NCI-H2107 (cell line): ENCODE results near the gene ARHGAP44.
"Not testable (repeated sequence)": the region's sequence is repeated elsewhere in the genome, so short reads cannot be mapped to it uniquely, and the experiment has no call there.

ENCODE experiments used
- DNase-seq: peaks from one replicate; lab custom pipeline; 2025; lab: John Stamatoyannopoulos, UW

Gene ARHGAP44

DNA sequence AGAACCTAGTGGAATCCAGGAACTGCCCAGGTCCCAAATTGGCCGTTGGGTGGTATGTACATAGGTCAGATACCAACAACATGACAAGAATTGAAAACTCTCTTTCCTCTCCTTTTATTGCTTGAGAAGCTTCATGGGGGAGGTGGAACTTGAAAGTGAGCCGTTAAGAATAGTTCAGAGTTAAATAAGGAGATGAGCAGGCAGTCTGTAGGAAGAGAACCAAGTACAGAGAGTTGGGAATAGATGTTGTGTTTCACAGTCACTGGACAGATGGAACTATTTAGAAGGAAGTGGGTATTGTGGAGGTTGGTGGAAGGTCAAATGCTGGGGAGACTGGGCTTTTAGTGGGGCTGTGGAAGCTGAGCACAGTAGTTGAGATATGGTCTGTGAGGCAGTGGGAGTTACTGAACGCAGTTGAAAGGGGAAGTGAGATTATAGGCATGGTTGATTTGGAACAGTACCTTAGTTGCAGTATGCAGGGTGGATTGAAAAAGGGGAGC, 26.4 kb downstream of the ARHGAP44 start:
- DNase-seq = no peak

DNA sequence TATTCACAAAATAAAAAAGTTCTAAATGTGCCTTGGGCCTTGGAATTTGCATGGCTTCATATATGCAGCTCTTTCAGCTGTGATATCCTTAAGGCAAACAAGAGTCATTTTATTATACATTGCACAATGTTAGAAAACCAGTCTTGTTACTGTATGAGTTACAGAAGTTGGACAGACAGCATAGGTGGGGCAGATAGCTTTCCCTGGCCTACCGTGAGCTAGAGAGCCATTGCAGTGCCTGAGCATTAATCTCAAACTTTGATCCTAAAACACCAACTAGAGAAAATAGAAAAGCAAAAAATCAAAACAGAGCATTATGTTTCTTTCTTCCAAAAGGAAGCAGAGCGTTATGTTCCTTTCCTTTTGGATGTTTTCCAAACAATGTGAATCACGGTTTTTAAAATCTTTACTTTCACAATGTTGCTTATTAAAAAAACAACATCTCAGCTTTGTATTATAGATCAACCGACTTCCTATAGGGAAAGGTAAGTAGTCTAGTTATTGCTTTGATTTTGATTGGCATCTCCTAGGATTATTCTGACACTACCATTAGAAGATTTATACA, 32.2 kb downstream of the ARHGAP44 start:
- DNase-seq = no peak

DNA sequence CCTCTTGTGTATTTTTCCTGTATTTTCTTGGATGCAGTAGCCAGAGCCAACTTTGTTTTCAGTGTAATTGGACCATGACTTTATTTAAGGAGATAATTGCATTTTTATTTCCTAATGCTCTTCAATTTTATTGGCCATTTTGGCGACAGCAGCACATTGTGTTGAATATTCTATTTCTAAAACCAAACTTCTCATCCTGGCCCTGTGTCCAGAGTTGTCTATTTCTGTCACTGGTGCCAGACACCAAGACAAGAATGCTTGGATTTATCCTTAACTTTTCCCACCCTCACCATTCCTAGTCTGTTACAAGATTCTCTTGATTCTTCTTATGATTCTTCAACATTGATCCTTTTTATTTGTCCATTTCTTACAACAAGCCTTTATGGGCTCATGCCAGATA, 37.1 kb downstream of the ARHGAP44 start:
- DNase-seq = no peak

DNA sequence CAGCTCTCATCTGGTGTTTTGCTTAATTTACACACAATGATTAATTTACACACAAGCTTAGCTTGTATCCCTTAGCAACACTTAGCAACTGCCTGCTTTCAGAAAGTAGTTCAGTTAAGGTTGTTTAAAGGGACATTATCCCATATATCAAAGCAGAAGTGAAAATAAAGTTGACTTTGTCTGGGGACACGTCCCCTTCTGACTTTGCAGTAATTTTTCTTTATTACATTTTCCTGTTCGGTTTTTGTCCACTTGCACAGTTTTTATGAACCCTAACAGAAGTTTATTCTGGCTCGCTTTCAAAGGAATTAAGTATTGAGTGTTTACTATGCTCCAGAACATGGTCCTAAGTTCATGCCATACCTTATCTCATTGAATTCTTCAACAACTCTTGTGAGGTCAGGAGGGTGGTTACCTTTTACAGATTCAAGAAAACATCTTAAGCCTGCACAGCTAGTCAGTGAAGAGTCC, 41.5 kb downstream of the ARHGAP44 start:
- no peak for DNase-seq

DNA sequence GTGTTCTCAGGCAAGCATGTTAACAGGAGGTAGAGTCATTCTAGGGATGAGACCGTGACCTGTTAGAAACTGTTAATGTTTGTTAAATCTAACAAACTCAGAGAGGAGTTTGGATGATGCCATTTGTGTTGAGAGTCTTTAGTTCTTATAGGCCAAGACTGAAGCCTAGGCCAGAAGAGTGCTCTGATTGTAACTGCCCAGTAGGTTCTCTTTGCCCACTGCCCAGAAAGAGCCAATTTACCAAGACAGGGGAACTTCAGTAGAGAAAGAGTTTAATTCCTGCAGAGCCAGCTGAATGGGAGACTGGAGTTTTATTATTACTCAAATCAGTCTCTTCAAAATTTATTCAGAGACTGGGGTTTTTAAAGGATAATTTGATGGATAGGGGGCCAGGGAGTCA, 42.5 kb downstream of the ARHGAP44 start:
- no peak for DNase-seq

DNA sequence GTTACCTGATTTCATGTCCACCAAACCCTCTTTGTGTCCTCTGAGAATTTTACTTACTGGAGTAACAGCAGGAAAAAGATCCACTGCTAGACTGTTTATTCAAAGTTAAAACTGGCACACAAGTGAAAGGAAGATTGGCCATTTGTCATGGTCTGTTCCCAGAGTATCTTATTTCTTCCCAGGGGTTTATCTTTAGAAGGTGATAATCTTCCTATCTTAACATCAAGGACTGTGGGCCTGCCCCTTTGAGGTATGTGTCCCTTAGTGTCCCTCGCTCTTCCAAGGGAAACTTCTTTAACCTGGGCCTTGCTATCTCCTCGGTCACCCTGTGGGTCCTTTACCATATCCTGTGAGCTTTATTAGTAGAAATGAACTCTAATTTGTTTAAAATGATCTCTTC, 49.7 kb downstream of the ARHGAP44 start:
- no peak for DNase-seq

DNA sequence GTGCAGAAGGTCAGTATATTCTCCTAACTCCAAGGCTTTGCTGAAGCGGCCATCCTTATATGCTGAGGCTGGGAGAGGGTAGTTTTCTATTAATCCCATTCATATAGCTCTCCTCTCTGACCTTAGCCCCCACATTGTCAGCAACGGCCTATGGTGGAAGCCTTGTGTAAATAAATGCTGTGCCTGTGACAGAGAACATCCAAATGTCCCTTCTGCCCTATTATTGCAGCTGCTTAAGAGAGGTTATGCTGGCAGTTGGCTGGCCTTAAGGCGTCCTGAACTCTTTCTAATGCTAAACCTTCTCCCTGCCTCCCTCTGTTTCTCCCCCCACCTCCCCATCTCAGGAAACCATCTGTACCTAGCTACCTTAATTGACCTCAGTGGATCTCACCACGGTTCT, 53.6 kb downstream of the ARHGAP44 start:
- no peak for DNase-seq

DNA sequence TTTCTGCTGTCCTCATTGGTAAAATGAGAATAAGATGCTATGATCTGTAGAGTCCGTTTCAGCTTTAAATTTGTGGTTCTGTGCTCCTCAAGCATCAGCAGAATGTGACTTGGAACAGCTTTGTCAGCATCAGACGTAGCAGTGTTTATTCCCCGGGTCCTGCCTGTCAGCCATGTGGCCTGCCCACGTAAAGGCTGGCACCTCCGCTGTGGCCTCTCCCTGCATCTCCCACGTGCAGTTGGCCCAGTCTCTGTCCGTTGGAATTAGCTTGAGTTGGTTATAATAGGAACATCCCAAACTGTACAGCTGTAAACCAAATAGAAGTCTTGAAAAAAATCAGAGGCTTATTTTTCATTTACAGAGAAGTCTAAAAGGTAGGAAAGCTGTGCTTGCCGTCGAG, 61.7 kb downstream of the ARHGAP44 start:
- DNase-seq = no peak

DNA sequence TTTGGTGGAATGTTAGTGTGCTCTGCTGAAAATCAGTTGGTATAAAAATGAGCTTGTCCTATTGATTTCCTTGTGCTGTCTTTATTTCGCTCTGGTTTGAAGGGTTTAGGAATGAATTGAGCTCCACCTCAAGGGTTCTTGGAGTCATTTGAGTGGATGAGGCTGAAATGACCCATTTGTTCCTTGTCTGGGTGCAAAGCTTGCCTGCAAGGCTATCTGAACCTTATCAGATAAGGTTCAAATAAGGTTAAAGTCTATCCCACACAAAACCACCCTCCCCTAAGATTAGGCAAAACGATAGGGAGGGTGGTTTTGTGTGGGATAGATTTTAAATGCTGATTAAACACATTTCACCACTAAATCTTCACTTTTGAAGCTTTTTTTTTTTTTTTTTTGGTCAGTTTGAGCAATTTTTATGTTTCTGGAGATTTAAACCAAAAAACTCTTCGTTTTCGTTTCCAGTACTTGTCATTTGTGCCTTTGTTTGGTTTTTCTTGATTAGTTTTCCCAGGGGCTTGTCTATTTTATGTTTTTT, 62.7 kb downstream of the ARHGAP44 start:
- DNase-seq = no peak

DNA sequence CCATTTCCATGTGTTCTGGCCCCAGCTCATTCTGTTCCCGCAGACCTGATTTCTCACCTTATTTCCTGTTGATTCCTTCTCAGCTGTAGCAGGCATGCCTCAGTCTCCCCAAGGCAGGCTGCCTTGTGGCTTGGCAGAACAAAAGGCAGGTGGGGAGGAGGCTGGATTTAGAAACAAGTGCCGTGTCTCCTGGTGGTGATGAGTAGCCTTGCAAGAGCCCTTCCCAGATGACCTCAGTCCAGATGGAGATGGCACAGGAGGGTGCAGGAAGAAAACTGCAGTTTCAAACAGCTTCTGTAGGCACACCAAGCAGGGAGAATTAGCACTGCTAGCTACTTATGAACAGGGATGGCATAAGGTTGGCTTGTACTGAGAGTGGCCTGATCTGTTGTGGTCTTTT, 64.6 kb downstream of the ARHGAP44 start:
- DNase-seq = no peak

DNA sequence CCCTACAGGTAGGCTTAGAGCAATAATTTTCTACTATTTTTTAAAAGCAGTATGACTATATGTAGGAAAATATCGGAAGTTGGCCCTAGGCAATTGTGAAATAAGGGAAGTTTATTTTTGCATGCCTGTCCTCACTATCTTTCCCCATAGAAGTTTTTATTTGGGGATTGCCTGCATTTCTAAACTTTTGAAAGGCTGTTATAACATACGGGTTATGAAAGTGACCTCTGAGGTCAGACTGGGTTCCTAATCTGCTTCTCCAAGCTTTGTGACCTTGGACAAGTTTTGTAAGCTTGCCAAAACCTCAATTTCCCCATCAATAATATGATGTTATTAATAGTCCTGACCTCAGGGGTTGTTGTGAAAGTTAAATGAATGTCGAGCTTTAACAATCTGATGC, 67.1 kb downstream of the ARHGAP44 start:
- no peak for DNase-seq

DNA sequence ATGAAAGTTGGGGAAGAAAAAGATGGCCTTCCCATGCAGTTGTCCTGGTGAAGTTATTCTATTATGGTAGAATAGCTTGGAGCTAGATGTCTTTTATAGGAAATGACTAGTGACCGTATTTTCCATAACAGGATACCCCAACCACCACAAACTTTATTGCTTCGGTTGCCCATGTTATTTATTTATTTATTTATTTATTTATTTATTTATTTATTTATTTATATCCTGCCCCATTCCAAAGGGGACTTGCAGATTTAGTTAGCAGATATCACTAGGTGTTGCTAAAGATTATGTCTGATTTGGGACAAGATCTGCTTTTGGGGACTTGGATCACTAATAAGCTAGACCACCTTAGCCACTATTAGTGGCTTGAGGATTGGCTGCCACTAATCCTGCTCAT, 68.3 kb downstream of the ARHGAP44 start:
- no peak for DNase-seq

DNA sequence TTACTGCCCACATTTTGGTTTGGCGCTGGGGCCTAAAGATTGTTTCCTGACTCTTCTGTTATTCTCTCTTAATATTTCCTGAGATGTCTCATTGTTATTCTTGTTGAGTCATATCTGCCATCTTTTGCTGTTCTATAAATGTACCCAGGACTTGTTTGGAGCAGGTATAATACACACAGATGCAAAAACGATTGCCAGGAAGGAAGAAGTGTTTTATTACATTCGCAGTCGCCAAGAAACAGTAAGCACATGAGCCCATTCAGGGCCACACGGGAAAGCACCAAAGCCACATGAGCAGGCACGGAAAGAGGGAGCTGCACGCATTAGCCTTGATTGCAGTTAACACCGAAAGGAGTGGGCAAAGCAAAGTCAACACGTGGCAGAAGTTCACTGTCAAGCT, 70.2 kb downstream of the ARHGAP44 start:
- DNase-seq = no peak

DNA sequence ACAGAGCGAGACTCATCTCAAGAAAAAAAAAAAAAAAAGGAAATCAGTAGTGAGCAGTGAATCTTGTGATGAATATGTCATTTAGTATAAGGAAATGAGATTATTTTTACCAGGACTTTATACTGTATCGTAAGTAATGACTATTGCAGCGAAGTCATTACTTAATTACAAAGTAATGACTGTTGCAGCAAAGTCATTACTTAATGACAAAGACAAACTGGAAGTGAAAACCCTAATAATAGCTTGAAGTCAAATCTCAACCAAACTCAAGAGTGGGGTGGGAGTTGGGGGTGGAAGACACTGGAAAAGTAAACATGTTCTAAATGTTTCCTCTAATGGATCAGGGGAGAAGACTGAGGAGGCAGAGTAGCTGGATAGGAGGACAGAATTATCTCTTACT, 76.5 kb downstream of the ARHGAP44 start:
- DNase-seq = no peak

DNA sequence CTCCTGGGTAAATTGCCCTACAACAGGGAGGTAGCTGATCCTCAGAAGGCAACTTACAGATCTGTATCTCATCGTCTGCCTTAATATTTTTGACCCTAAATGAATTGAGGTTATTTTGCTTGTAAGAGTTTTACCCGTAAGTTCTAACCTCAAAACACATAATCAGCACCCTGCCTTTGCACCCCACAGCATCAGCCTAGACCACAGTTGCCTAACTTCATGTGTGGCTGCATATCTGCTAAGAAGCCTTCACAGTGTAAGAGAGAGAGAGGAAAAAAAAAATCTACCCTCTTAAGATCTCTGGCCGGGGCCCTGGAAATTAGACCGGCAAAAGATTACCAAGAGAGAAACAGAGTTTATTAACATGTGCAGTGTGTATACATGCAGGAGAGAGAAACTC, 76.9 kb downstream of the ARHGAP44 start:
- no peak for DNase-seq

DNA sequence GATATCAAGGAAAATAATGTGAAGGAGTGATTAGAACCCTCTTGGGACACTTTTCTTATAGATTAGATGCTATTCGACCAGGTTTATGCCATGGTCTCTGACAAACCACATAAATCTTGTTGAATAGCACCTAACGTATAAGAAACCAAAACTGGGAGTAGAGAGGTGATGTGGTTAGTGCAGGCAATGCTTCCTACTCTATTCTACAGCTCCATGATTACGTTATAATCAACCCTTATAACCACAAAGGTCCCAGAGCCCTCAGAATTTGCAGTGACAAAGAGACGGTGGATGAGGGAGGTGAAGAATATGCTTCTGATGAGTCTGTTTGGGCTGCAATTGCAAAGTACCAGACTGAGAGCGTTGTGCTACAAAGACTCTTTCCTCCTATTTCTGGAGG, 78.4 kb downstream of the ARHGAP44 start:
- DNase-seq = no peak

DNA sequence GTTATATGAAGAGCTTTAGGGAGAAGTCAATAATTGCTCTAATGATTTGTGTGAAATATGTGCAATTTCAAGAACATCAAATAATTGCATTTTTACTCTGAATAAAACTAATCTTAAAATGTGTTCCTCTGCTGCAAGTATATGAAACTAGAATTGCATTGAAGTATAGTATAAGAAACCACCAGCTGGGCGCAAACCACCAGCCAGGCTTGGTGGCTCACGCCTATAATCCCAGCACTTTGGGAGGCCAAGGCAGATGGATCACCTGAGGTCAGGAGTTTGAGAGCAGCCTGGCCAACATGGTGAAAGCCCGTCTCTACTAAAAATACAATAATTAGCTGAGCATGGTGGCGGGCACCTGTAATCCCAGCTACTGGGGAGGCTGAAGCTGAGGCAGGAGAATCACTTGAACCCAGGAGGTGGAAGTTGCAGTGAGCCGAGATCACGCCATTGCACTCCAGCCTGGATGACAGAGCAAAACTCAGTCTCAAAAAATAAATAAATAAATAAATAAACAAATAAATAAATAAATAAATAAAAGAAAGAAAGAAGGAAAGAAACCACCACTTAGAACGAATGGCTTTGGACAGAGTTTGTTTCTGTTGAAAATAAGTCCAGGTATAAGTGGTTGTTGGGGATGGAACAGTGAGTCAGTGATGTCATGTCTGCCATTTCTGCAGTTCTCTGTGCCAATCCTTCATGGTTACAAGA, 84.3 kb downstream of the ARHGAP44 start:
- DNase-seq = not testable (repeated sequence)

DNA sequence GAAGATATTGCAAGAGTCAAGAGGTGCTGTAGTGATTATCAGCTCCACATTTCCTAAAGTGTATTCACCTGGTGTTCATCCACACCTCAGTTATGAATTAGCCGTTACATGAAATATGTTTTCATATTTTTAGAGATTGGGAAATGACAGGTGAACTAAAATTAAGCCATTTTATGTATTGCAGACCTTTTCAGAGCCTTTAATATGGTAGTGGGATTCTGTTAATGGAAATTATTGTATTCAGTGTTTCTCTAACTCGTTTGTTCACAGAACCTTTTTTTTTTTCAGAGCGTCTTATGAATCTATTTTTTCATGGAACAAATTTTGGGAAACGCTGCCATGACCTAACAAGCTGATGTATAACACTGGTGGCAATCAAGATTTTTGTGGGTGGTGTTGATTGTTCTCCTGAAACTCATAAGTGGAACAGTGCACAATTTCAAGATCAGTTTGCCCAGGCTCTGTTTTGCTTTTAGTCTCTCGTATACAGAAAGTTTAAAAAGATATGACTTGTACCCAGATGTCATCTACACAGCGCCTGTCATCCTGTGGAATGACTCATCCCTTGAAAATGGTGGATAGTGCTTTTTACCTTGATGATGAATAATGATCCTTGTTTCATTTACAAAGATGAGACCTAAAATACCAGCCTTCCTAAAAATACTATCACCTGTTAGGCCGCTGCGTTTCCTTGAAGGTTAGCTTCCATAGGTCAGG, 88.8 kb downstream of the ARHGAP44 start:
- no peak for DNase-seq

DNA sequence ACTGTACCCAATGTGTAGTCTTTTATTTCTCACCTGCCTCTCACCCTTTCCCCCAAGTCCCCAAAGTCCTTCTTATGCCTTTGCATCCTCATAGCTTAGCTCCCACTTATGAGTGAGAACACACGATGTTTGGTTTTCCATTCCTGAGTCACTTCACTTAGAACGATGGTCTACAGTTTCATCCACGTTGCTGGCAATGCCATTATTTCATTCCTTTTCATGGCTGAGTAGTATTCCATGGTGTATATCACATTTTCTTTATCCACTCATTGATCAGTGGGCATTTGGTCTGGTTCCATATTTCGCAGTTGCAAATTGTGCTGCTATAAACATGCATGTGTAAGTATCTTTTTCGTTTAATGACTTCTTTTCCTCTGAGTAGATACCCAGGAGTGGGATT, 89.8 kb downstream of the ARHGAP44 start:
- not testable (repeated sequence) for DNase-seq

DNA sequence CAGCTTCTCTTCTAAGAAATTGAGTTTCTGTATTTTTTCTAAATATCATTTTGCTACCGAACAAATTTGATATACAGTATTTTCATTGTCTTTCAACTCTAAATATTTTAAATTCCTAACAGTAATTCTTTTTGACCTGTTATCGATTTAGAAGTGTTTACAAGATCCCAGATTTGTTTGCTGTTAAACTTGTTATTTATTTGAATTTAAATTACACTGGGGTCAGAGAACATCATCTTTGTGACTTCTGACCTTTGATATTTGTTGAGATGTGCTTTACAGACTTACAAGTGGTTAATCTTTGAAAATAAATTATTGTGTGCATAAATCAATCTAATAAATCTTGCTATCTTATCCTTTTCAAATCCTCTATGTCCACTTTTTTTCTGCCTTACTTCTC, 94.2 kb downstream of the ARHGAP44 start:
- DNase-seq = no peak

DNA sequence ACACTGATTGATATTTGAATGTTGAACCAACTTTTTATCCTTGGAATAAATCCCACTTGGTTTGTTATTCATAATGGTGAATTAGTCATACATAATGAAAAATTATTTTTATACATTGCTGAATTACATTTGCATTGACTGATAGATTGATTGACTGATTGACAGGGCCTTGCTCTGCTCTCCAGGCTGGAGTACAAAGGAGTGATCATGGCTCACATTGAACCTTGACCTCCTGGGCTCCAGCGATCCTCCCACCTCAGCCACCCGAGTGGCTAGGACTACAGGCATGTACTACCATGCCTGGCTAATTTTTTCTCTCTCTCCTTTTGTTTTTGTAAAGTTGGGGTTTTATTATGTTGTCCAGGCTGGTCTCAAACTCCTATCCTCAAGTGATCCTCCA, 97.8 kb downstream of the ARHGAP44 start:
- no peak for DNase-seq

DNA sequence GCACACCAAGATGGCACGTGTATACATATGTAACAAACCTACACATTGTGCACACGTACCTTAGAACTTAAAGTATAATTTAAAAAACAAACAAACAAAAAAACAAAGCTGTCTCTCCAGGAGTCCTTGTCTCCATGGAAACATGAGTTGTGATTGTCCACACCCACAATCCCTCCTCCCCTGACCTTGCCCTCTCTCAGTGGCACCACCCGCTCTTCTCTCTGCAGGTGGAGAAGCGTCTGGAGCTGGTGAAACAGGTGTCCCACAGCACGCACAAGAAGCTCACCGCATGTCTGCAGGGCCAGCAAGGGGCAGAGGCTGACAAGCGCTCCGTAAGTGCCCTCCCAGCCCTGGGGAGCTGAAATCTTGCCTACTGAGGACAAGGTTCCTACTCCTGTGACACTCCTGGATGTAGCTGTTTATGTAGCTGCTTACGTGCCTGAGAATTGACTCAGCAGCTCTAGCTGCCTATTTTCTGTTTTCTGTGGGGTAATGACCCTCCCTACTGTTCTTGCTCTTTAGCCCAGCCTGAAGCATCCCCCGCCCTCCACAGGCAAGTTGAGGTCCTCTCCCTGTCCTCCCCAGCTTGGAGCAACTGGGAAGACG, 107.0 kb downstream of the ARHGAP44 start:
- no peak for DNase-seq

DNA sequence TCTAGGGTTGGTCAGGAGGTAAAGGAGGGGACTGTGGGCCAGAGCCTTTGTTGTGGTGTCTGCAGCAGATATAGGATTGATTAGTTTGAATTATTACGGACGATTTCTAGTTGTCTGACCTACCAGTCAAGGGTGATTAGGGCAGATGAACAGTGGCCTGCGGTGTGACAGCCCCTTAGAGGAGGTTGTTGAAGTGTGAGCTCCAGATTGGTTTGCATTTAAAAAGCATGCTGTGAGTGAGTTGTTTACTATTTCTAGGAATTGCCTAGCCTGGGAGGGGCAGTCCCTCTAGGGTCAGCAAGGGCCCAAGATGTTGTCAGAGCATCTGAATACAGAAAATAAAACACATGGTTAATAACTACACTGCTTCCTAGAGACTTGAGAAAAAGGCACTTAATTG, 108.8 kb downstream of the ARHGAP44 start:
- DNase-seq = no peak
